Astrocyte of the spinal cord (primary cell): ENCODE measurements around the gene LCOR.

ENCODE experiments used
- DNase-seq: peaks from one replicate; pipeline ENCODE4 v3.0.0; 2011; ENCODE audit warnings: low read depth, low spot score
- H3K4me3 ChIP-seq: 2 replicates; pipeline ENCODE4 v1.5.1; 2011; ENCODE audit warnings: low read depth, mild to moderate bottlenecking, low read length, moderate library complexity
- CTCF ChIP-seq: IDR thresholded peaks from 2 replicates; pipeline ENCODE4 v1.5.1; 2012; ENCODE audit warnings: low read depth, mild to moderate bottlenecking, low read length, inconsistent platforms
- in situ Hi-C: cut with HindIII; loops from 2 replicates; pipeline ENCODE4 v1.10.0; 2017; ENCODE audit warnings: low sequenced_read_pairs

The LCOR gene

GRCh38 chr10:97016728-97017473 lies 184.8 kb downstream of the LCOR start:
- no peak overlapping the region for H3K4me3 ChIP-seq
- no peak for DNase-seq
- in situ Hi-C loops, result no loop called here
- TF ChIP-seq CTCF, result no peak

GRCh38 chr10:97017474-97017903 lies 185.4 kb downstream of the LCOR start:
- H3K4me3 ChIP-seq, result no peak overlapping the region
- no peak for TF ChIP-seq CTCF
- in situ Hi-C loops, result no loop called here
- no peak for DNase-seq

GRCh38 chr10:97018251-97019212 lies 186.4 kb downstream of the LCOR start:
- TF ChIP-seq CTCF, result no peak
- in situ Hi-C loops, result no loop called here
- H3K4me3 ChIP-seq, result no peak overlapping the region
- DNase-seq, result no peak

GRCh38 chr10:97019213-97019844 lies 187.2 kb downstream of the LCOR start:
- H3K4me3 ChIP-seq, result no peak overlapping the region
- in situ Hi-C loops, result no loop called here
- no peak for TF ChIP-seq CTCF
- DNase-seq, result no peak

- no peak for TF ChIP-seq CTCF
- no peak overlapping the region for H3K4me3 ChIP-seq
- in situ Hi-C loops, result no loop called here
- DNase-seq, result peak; percentile 41
Observed at GRCh38 chr10:97020452-97021400, 188.6 kb downstream of the LCOR start.
